HFFc6 (cell line): ENCODE measurements around the gene DCUN1D1. TPM values are rescaled to one million over a fixed set of nuclear protein-coding genes. Genes with fewer than 3 reads are reported as not detected.
A peak's percentile ranks its signal among the peaks of the same experiment; 100 is the strongest.

Source experiments
- DNase-seq: peaks from one replicate; pipeline ENCODE4 v3.0.0-alpha.2; 2018
- H3K27ac Mint-ChIP-seq: 2 replicates; pipeline ENCODE4 v1.8.0; 2020; ENCODE audit warnings: mild to moderate bottlenecking, mixed read lengths
- H3K27me3 Mint-ChIP-seq: 2 replicates; pipeline ENCODE4 v1.8.0; 2021; ENCODE audit warnings: mild to moderate bottlenecking, moderate library complexity, mixed read lengths; ENCODE audit not compliant: insufficient read depth
- H3K36me3 Mint-ChIP-seq: 2 replicates; pipeline ENCODE4 v1.8.0; 2021; ENCODE audit warnings: low read depth, mixed read lengths
- H3K4me1 Mint-ChIP-seq: 2 replicates; pipeline ENCODE4 v1.8.0; 2020; ENCODE audit warnings: low read depth, mixed read lengths
- H3K4me3 Mint-ChIP-seq: 2 replicates; pipeline ENCODE4 v1.8.0; 2020; ENCODE audit warnings: mild to moderate bottlenecking, moderate library complexity, mixed read lengths
- H3K9me3 Mint-ChIP-seq: 2 replicates; pipeline ENCODE4 v1.8.0; 2020; ENCODE audit warnings: mild to moderate bottlenecking, mixed read lengths
- CTCF ChIP-seq: fragments of 200-600 bp; sonication (generic); IDR thresholded peaks from 2 replicates; pipeline ENCODE4 v1.5.0; 2021; ENCODE audit warnings: antibody characterized with exemption, mild to moderate bottlenecking
- total RNA-seq, 6 experiments: library from RNA; stranded (reverse); fragmentation: NEBNext Ultra II Directional; extraction: Animal tissue kit (Norgen Biotek cat#: 25700); gene quantifications; 2 replicates in 1 of 6; 3 replicates in 5 of 6; pipeline ENCODE4 v1.2.3, GENCODE V29; 2021

The DCUN1D1 gene
- total RNA-seq, 6 experiments from 2014 or later = 46.1 to 56.9 (median 52.2) TPM

DNA sequence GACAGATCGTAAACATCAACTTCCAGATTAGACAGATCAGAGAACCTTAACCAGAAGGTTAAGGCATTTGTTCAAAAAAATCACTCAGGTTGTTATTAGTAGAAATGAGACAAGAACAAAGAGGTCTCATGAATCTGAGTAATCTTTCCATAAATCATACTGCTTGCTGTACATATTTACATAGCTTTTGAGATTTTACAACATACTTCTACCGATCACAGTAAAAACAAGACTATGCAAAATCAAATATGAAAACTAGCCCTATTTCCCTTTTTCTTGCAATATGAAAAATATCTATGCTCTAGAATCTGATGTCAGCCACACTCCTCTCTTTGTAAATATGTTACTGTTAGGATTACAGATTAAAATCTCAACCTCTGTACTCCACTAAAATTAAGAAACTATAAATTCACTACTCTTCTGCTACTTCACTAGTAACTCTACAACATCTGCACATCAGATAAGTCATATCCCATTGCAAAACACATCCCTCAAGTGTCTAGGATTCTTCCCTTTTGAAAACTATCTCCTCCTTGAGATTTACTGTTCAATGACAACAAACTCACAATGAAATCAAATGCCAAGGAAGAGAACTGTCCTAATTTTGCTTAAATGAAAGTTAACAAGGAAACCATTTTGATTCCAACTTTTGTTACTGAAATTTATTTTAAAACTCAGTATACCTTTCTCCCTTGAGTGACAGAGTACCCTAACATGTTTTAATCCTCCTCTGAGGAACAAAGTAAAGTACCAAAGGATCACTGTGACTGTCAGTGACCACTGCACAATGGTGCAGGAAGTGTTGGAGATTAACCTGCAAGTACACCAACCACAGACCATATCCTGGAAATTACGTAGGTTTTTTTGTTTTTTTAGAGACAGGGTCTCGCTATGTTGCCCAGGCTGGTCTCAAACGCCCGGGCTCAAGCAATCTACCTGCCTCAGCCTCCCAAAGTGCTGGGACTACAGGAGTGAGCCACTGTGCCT, 12.8 kb downstream of the DCUN1D1 start:
- no peak for DNase-seq
- H3K4me1 Mint-ChIP-seq = peaks cover 51% of the 10 kb centered on the region
- no peak for TF ChIP-seq CTCF
- H3K36me3 Mint-ChIP-seq = peaks cover 5% of the 10 kb centered on the region; the same call in 1 of the 2 replicates
- no peaks in the 10 kb centered on the region for H3K27me3 Mint-ChIP-seq
- H3K4me3 Mint-ChIP-seq = no peak overlapping the region
- H3K9me3 Mint-ChIP-seq = no peaks in the 10 kb centered on the region
- H3K27ac Mint-ChIP-seq = peak overlapping the region; percentile 41

- no peaks in the 10 kb centered on the region for H3K9me3 Mint-ChIP-seq
- H3K27me3 Mint-ChIP-seq = no peaks in the 10 kb centered on the region
- no peak for TF ChIP-seq CTCF
- peaks cover 37% of the 10 kb centered on the region for H3K4me1 Mint-ChIP-seq
- no peak overlapping the region for H3K27ac Mint-ChIP-seq
- no peak for DNase-seq
- peaks cover 5% of the 10 kb centered on the region; the same call in 1 of the 2 replicates for H3K36me3 Mint-ChIP-seq
- no peak overlapping the region for H3K4me3 Mint-ChIP-seq
Measured at GRCh38 chr3:182965861-182966366, 14.4 kb downstream of the DCUN1D1 start.

DNA sequence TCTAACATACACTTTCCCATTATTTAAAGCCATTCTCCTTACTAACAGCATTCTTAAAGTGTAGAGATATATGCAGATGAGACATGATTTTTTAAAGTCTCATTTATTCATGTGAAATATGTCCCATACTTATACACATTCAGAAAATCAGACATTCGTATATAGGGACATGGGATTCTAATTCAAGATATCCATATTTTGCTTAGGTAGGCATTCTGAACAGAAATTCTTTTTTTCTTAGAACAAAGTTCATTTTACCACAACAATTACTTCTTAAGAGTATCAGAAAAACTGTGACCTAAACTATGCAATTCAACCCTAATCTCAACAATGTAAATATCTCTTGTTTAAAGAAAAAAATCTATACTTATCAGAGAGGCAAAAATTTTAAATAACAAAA, 16.2 kb downstream of the DCUN1D1 start:
- Mint-ChIP-seq H3K27me3 (no peaks in the 10 kb centered on the region), H3K4me1 (peaks cover 34% of the 10 kb centered on the region), H3K9me3 (no peaks in the 10 kb centered on the region), H3K27ac (no peak overlapping the region), H3K36me3 (peaks cover 5% of the 10 kb centered on the region; the same call in 1 of the 2 replicates), H3K4me3 (no peak overlapping the region)
- TF ChIP-seq CTCF = no peak
- DNase-seq = no peak

DNA sequence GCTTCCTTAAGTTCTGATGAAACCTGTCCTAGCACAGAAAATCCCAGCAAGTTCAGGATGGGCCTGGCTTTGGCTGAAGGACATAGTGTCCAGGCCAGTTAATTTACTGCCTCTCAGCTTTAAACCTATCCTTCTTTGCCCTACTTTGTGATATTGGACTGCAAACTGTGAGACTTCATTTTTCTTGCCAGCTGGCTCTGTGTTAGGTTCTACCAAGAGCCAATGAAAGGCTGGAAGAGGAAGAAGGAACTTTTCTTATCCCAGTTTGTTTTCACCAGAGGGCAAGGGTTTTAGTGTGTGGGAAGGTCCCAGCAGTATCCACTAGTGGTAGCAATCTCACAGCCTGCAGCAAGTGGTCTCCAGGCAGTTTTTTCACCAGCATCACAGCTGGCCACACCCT, 18.2 kb downstream of the DCUN1D1 start:
- TF ChIP-seq CTCF = no peak
- no peaks in the 10 kb centered on the region for H3K9me3 Mint-ChIP-seq
- DNase-seq = no peak
- H3K4me1 Mint-ChIP-seq = peaks cover 19% of the 10 kb centered on the region
- H3K27ac Mint-ChIP-seq = no peak overlapping the region
- no peak overlapping the region for H3K4me3 Mint-ChIP-seq
- peaks cover 13% of the 10 kb centered on the region for H3K36me3 Mint-ChIP-seq
- H3K27me3 Mint-ChIP-seq = no peaks in the 10 kb centered on the region

GRCh38 chr3:182959474-182960350, 20.6 kb downstream of the DCUN1D1 start:
- Mint-ChIP-seq H3K4me1 (peaks cover 18% of the 10 kb centered on the region), H3K9me3 (no peaks in the 10 kb centered on the region), H3K27ac (peak overlapping the region; percentile 20), H3K27me3 (no peaks in the 10 kb centered on the region), H3K36me3 (peaks cover 19% of the 10 kb centered on the region), H3K4me3 (no peak overlapping the region)
- DNase-seq = no peak
- TF ChIP-seq CTCF = no peak
